Adipose tissue (tissue), 3 donors: ENCODE measurements around the gene RASA4B. TPM values are rescaled to one million over a fixed set of nuclear protein-coding genes. Genes with fewer than 3 reads are reported as not detected.
"Not testable (repeated sequence)": the region's sequence is repeated elsewhere in the genome, so short reads cannot be mapped to it uniquely, and the experiment has no call there.

Experiments
- H3K27ac ChIP-seq: one replicate; pipeline ENCODE4 v1.5.1; 2013; ENCODE audit warnings: low read depth, low read length
- WGBS, 3 donors: extraction: QIAGEN DNeasy Blood & Tissue Kit; methylation state at CpG; one replicate each; pipeline ENCODE4 v1.1.7; 2013; 5-methylcytosine and 5-hydroxymethylcytosine counted together
- polyA plus RNA-seq, 3 donors: library from polyadenylated mRNA; stranded (reverse); fragments of 200-250 nt; gene quantifications; one replicate each; pipeline ENCODE4 v1.2.3, GENCODE V29; 2013
- donor health status: healthy with polysubstance abuse.
- donor health status: Bipolar disorder and iron deficiency.
- donor health status: healthy.

The RASA4B gene
- polyA plus RNA-seq, 3 donors: 9.7 to 17.1 (median 12.6) TPM

DNA sequence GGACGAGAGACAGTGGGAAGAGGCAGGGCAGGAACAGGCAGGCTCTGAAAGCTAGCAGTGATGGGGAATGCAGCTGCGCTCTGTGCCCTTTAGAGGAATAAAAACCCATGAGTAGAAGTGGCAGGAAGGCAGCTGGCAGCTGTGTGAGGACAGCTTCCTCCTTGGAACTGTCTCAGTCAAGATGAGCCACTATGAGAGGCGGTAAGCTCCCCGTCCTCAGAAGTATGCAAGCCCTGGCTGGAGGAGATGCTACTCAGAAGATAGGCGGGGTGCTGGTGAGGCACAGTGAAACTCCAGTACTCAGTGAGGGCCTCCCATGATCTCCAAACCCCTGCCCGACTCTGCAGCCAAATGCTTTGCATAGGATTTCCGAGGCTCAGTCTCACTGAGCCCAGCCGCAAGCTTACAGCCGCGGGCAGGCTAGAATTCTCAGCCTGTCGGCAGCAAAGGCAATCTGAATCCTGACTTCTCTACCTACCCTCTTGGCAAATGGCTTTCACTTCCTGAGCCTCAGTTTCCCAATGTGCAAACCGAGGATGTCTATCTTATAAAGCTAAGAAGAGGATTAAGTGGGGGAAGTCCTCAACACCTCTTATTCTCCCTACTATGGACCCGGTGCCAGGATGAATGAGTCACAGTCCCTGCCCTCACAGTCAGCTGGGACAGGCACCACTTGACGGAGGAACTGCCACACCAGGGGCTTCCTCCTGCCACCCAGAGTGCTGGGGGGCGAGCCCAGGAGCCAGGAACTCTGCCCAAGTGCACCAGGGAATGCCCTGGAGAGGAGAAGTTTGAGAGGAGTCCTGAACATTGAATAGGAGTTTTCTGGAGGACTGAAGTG lies 2.5 kb downstream of the RASA4B start:
- WGBS, 3 donors: 0 to 60% methylated on average over 2 of the region's 15 CpGs; no CpG with 5 or more reads in 1 of the 3 donors
- not testable (repeated sequence) for H3K27ac ChIP-seq

DNA sequence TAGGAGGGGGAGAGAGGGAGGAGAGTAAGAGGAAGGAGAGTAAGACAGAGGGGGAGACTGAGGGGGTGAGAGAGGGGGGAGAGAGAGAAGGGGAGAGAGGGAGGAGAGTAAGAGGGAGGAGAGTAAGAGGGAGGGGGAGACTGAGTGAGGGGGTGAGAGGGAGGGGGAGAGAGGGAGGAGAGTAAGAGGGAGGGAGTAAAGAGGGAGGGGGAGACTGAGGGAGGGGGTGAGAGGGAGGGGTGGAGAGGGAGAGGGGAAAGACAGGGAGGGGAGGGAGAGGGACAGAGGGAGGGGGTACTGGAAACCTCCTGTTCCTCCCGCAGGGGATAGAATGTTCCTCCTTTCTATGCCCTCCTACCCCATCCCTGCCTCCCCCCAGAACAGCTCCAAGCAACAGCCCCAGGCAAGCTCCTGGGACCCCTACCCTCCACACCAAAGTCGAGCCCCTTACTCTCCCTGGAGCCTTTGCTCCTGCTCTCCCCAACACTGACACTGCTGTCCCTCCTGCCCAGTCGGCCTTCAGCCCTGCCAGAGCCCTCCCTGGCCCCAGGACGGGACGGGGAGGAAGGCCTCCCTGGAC lies 4.8 kb downstream of the RASA4B start:
- H3K27ac ChIP-seq: not testable (repeated sequence)
- 9 to 18% (median 10%) methylated on average over 3 to 5 of the region's 5 CpGs for WGBS, 3 donors

DNA sequence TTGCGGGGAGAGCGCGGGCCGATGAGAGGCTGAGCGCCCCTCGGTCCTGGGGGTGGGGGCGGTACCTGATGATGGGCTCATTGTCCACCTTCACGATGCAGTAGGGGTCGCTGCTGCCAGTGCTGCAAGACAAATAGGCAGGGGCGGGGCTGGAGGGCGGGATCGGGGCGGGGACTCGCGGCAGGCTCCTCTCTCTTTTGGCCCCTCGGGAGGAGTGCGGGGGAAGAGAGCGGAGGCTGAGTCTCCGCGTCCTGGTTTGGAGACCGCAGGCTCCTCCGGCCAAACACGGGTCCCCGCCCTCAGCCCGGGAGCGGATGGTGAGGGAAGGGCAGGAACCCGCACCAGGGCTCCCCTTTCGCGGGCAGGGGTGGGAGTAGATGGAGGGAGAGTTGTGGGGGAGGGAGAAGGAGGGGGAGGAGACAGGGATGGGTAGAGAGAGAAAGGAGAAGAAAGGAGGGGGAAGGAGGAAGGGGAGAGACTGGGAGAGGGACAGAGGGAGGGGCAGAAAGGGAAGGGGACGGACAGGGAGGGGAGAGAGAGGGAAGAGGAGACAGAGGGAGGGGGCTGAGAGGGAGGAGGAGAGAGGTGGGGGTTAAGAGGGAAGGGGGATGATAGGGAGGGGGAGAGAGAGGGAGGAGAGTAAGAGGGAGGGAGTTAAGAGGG lies 5.6 kb downstream of the RASA4B start:
- WGBS, 3 donors: no CpG with 5 or more reads among the region's 30 CpGs
- H3K27ac ChIP-seq: not testable (repeated sequence)

DNA sequence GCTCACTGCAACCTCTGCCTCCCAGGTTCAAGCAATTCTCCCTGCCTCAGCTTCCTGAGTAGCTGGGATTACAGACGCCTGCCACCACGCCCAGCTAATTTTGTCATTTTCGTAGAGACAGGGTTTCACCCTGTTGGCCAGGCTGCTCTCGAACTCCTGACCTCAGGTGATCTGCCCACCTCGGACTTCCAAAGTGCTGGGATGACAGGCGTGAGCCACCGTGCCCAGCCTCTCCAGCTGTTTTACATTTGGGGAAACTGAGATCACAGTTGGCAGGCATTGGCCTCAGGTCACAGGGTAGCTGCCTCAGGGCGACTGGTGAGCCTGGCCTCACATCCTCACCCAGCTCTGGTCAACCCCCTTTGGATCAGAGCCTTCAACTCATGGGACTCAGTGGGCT lies 7.0 kb downstream of the RASA4B start:
- 66 to 70% (median 67%) methylated on average over 4 of the region's 8 CpGs for WGBS, 3 donors
- not testable (repeated sequence) for H3K27ac ChIP-seq

DNA sequence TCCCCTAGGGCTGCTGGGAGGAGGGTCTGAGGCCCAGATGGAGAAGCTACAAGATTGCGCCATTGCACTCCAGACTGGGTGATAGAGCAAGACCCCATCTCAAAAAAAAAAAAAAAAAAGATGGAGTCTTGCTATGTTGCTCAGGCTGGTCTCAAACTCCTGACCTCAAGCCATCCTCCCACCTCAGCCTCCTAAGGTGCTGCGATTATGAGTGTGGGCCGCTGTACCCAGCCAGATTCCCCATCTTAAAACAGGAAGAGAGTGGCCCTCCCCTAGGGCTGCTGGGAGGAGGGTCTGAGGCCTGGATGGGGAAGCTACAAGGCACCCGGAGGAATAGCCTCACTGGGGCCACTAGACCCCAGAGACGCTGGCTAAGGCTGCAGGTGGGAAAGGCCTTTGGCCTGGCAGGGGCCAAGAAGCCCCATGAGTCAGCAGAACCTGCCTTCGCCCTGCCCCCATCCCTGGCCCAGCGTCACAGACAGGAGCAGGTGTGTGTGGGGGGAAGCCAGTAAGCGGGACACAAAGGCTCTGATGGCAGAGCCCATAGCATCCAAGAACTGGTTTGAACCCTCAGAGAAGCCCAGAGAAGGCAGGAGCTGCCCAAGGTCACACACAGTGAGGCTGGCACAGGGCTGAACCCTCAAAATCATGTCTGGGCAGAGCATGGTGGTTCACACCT lies 10.0 kb downstream of the RASA4B start:
- 69 to 79% (median 70%) methylated on average over 2 of the region's 8 CpGs for WGBS, 3 donors
- H3K27ac ChIP-seq: not testable (repeated sequence)

DNA sequence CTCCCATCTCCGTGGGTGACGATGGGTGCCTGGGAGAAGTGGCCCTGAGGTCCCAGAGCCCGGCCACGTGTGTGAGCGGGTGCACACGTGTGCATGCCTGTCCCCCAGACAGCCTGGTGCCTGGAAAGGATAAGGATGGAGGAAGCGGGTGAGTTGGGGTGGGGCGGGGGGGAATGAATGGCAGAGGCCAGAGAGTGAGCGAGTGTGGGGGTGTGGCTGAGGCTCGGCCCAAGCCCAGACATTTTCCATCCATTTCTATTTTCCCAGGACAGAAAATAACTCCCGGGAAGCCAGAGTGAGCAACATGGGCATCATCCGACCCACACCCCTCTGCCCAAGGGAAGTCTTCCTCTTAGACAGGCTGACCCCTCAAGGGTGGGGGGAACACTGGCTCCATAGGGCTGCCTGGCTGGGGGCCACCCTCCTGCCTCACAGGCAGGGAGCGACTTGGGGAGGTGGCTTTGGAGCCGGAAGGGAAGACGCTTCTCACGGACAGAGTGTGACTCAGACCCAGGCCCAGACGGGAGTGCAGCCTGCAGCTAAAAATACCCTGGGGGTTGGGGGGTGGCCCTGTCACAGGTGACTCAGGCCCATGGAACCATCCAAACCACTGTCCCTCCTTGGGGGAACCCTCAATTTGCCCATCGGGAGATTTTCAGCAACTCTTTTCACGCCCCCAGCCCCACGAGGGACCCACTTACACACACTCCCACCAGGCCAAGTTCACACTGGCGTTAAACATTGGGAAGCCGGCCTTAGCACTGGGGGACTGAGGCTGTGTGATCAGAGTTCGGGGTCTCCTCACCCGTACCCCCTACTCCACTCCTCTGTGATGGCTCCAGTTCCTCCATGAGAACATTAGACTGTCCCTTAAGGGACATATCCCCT lies 12.0 kb downstream of the RASA4B start:
- H3K27ac ChIP-seq: not testable (repeated sequence)

DNA sequence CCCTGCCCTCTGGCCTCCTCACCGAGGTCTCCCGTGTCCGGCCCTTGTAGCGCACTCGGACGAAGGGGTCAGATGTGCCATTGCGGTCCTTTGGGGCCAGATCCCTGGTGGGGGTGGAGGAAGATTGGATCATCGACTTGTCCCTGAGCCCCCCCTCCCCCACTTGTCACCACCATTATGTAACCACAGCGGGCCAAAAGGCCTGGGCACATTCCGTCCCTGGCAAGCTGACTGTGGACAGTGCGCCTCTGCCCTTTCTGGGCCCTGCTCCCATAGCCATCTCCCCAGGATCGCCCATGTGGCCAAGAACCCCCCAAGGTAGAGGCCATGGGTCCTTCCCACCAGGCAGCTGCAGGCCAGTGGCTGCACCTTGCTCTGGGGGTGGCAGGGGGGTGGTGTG lies 14.4 kb downstream of the RASA4B start:
- no CpG with 5 or more reads among the region's 12 CpGs for WGBS, 3 donors
- H3K27ac ChIP-seq: not testable (repeated sequence)

More for the DNA sequence above, 12.0 kb downstream of the RASA4B start:
- 82 to 94% (median 83%) methylated on average over 4 to 5 of the region's 24 CpGs for whole genome bisulfite sequencing, 3 donors

DNA sequence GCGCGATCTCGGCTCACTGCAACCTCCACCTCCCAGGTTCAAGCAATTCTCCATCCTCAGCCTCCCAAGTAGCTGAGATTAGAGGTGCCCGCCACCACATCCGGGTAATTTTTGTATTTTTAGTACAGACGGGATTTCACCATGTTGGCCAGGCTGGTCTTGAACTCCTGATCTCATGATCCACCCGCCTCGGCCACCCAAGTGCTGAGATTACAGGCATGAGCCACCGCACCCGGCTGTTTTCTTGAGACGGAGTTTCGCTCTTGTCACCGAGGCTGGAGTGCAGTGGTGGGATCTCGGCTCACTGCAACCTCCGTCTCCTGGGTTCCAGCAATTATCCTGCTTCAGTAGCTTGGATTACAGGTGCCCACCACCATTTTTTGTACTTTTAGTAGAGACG lies 19.3 kb downstream of the RASA4B start:
- not testable (repeated sequence) for H3K27ac ChIP-seq
- 89 to 93% (median 92%) methylated on average over 8 to 11 of the region's 16 CpGs for WGBS, 3 donors

DNA sequence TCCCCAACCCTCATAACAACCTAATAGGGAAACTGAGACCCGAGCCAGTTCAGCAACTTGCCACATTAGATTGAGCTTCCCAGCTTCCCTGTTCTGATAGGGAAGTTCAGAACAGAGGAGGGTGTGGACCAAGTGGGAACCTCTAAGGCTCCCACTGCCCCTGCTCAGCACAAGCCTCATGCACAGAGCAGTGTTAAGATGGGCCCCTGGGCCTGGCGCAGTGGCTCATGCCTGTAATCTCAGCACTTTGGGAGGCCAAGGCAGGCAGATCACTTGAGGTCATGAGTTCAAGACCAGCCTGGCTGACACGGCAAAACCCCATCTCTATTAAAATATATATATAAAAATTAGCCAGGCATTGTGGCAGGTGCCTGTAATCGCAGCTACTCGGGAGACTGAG lies 20.3 kb downstream of the RASA4B start:
- WGBS, 3 donors: 70 to 95% (median 85%) methylated on average over 1 of the region's 5 CpGs
- H3K27ac ChIP-seq: not testable (repeated sequence)

DNA sequence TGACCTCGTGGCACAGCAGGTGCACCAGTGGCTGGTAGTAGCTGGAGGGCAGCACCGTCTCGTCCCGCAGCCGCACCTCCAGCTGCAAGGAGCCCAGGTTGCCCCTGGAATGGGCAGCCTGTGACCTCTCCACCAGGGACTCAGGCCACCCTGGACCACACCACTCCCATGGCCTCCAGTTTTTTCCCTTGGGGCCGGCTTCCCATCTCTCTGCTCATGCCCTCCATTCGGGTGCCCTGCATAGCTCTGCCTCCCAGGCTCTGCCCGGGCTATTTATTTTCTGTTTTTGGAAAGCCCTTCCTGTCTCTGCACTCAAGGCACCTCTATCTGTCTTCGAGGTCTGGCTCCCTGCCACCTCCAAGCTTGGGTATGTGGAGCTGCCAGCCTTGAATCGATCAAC lies 20.7 kb downstream of the RASA4B start:
- 49 to 83% (median 75%) methylated on average over 3 of the region's 10 CpGs for WGBS, 3 donors
- H3K27ac ChIP-seq: not testable (repeated sequence)

DNA sequence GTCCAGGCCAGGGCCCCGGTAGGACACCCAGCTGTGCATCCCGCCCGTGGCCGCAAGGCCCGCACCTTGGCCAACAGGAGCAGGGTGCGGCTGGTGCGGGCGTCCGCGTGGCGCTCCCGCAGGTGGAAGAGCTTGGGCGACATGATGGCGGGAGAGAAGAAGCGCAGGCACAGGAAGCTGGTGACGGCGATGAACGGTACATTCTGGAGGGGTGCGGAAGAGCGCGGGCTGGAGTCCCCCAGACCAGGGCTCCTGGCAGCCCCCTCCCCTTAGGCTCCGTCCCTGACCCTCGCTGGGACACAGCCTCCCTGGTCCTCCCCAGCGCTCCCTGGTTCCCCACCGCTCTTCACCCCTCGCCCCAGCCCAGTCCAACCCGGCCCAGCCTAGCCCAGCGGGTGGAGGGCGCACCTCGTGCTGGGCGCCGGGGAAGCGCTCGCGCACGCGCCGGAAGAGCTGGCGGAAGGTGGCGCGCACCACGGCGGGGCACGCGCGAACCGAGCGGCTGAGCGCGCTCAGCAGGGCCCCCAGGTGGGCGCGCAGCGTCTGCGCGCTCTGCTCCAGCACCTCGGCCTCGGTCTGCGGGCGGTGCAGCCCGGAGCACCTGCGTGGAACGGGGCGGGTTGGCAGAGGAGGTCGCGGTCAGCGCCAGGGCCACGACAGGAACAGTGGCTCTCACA lies 23.0 kb downstream of the RASA4B start:
- not testable (repeated sequence) for H3K27ac ChIP-seq
- WGBS, 3 donors: no CpG with 5 or more reads among the region's 67 CpGs

DNA sequence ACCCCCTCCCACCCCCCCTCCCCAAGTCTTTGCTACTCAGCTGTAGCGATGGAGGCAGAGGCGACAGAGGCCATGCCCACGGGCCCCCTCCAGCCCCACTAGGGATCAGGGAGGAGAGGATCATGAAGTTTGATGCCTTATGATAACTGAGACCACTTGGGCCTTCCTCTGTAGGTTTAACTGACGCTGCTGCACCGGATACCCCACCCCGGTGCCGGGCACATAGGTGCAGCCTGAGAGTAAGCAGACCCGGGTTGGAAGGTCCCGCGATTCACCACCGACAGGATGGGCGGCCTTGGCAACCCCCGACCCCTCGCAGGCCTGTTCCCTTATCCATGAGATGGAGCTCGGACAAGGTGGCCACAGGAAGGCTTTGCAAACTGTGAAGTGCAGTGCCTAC lies 23.6 kb downstream of the RASA4B start:
- 15 to 52% (median 44%) methylated on average over 4 to 8 of the region's 15 CpGs for WGBS, 3 donors
- not testable (repeated sequence) for H3K27ac ChIP-seq

DNA sequence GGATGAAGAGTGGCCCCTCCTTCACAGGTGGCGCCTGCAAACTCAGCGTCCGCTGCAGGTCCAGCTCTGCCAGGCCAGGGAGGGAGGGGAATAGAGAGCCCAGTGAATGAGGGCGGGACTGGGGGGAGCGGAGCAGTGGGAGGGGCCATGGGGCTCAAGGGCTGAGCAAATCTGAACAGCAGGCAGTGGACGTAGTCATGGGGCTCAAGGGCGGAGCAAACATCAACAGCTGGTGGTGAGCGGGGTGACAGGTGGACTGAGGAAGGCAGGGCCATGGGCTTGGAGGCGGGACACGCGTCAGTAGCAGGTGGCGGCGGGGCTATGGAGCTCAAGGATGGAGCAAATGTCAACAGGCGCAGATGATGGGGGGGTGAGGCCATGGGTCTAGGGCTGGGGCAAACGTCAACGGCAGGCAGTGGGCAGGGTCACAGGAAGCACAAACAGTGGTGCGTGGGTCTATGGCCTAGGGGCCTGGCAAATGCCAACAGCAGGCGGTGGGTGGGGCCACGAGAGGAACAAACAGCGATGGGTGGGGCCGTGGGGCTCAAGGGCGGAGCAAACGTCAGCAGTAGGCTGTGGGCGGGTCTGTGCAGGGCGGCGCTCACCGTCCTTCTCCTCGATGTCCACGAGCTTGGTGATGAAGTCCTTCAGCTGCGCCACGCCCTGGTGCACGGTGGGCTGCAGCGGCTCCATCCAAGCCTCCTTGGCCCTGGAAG lies 24.2 kb downstream of the RASA4B start:
- no CpG with 5 or more reads among the region's 33 CpGs for WGBS, 3 donors
- not testable (repeated sequence) for H3K27ac ChIP-seq

DNA sequence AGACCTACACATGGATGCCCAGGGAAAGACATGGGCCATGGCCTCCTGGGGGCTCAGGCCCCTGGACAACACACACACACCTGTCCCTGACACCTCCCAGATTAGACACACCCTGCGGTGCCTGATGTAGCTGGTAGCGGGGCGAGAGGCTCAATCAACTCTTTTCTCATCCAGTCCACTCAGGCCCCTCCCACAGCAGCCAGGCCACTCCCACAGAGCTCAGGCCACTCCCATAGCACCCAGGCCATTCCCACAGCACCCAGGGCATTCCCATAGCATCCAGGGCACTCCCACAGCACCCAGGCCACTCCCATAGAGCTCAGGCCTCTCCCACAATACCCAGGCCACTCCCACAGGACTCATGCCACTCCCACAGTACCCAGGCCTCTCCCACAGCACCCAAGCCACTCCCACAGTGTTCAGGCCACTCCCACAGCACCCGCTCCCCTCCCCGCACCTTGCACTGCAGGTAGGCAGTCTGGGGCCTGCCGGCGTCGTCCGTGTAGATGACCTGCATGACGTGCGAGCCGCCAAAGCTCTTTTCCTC lies 27.0 kb downstream of the RASA4B start:
- H3K27ac ChIP-seq: not testable (repeated sequence)
- 71 to 96% (median 77%) methylated on average over 2 to 3 of the region's 12 CpGs for WGBS, 3 donors

DNA sequence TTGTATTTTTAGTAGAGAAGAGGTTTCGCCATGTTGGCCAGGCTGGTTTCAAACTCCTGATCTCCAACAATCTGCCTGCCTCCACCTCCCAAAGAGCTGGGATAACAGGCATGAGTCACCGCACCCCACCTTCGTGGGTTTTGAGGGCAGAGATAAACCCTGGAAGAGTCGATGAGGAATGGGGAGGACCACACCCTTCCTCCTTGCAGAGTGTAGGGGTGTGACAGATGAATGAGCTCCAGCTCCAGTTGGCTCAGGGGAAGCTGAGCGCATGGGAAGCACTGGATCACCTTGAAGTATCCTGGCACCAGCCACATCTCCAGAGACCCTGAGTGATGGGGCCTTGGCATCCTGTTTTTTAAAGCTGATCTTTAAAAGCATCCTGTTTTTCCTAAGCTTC lies 33.3 kb downstream of the RASA4B start:
- H3K27ac ChIP-seq: not testable (repeated sequence)
- no CpG with 5 or more reads among the region's 5 CpGs for WGBS, 3 donors

DNA sequence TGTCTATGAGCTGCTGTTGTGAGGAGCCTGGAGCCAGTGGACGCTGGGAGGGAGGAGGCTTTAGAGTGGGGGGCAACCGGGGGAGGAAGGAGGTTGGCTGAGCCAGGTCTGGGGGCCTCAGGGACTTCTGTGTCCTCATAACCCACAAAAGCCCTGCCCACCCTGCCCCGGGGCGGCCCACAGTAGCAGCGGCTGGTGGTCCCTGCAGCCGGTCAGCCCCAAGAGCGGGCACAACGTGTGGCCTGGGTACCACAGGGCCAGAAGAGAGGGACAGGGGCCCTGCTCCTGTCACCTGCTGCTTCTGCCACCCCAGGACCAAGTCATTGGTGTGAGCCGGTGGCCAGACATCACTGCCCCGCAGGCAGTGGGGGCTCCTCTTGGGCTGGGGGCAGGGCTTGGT lies 35.6 kb downstream of the RASA4B start:
- H3K27ac ChIP-seq: not testable (repeated sequence)
- WGBS, 3 donors: no CpG with 5 or more reads among the region's 10 CpGs
